Activated naive CD8-positive, alpha-beta T cell treated with anti-CD3 and anti-CD28 coated beads, Interleukin-2, amount 50 U/mL, for 24 hours (primary cell): ENCODE data around the gene TSEN15.
A peak's percentile ranks its signal among the peaks of the same experiment; 100 is the strongest.
"Not testable (repeated sequence)": the region's sequence is repeated elsewhere in the genome, so short reads cannot be mapped to it uniquely, and the experiment has no call there.

ENCODE experiments used
- ATAC-seq: fragments of 150-1000 bp; cut with Tn5 transposase; one replicate; pipeline ENCODE4 v1.10.0; 2021
- DNase-seq: peaks from one replicate; pipeline ENCODE4 v3.0.0; 2021
- H3K27ac Mint-ChIP-seq: one replicate; pipeline ENCODE4 v1.8.0; 2021; ENCODE audit warnings: mild to moderate bottlenecking, mixed read lengths
- H3K27me3 Mint-ChIP-seq: one replicate; pipeline ENCODE4 v1.8.0; 2021; ENCODE audit warnings: mixed read lengths
- H3K36me3 Mint-ChIP-seq: one replicate; pipeline ENCODE4 v1.8.0; 2021; ENCODE audit warnings: low read depth, mixed read lengths
- H3K4me1 Mint-ChIP-seq: one replicate; pipeline ENCODE4 v1.8.0; 2021; ENCODE audit warnings: mixed read lengths
- H3K4me3 Mint-ChIP-seq: one replicate; pipeline ENCODE4 v1.8.0; 2021; ENCODE audit warnings: mild to moderate bottlenecking, moderate library complexity, mixed read lengths
- H3K9me3 Mint-ChIP-seq: one replicate; pipeline ENCODE4 v1.8.0; 2021; ENCODE audit warnings: mixed read lengths

Gene TSEN15

GRCh38 chr1:184037849-184038591 is 13.5 kb upstream of the TSEN15 start:
- peaks cover 69% of the 10 kb centered on the region for H3K27me3 Mint-ChIP-seq
- ATAC-seq (no peak), DNase-seq (no peak)
- no peaks in the 10 kb centered on the region for H3K36me3 Mint-ChIP-seq
- no peaks in the 10 kb centered on the region for H3K9me3 Mint-ChIP-seq
- H3K4me1 Mint-ChIP-seq, result peaks cover 13% of the 10 kb centered on the region
- H3K4me3 Mint-ChIP-seq, result peak overlapping the region; percentile 59
- peak overlapping the region; percentile 9 for H3K27ac Mint-ChIP-seq

- H3K27me3 Mint-ChIP-seq, result peaks cover 61% of the 10 kb centered on the region
- no peak overlapping the region for H3K27ac Mint-ChIP-seq
- ATAC-seq (no peak), DNase-seq (no peak)
- no peaks in the 10 kb centered on the region for H3K9me3 Mint-ChIP-seq
- peaks cover 13% of the 10 kb centered on the region for H3K4me1 Mint-ChIP-seq
- H3K36me3 Mint-ChIP-seq, result no peaks in the 10 kb centered on the region
- no peak overlapping the region for H3K4me3 Mint-ChIP-seq
Measured at GRCh38 chr1:184039126-184039525, 12.4 kb upstream of the TSEN15 start.

GRCh38 chr1:184041731-184042130 is 9.8 kb upstream of the TSEN15 start:
- ATAC-seq, result no peak

GRCh38 chr1:184043315-184043714 is 8.2 kb upstream of the TSEN15 start:
- H3K27me3 Mint-ChIP-seq, result peaks cover 44% of the 10 kb centered on the region
- H3K4me1 Mint-ChIP-seq, H3K9me3 Mint-ChIP-seq, ATAC-seq, H3K4me3 Mint-ChIP-seq, H3K36me3 Mint-ChIP-seq, H3K27ac Mint-ChIP-seq, DNase-seq: not testable (repeated sequence)

More at GRCh38 chr1:184041731-184042130, 9.8 kb upstream of the TSEN15 start:
- no peak overlapping the region for H3K4me3 Mint-ChIP-seq
- H3K27ac Mint-ChIP-seq, result no peak overlapping the region
- DNase-seq, result no peak
- H3K36me3 Mint-ChIP-seq, result no peaks in the 10 kb centered on the region
- H3K9me3 Mint-ChIP-seq, result no peaks in the 10 kb centered on the region
- H3K27me3 Mint-ChIP-seq, result peaks cover 41% of the 10 kb centered on the region
- H3K4me1 Mint-ChIP-seq, result peaks cover 11% of the 10 kb centered on the region

GRCh38 chr1:184044603-184045376 is 6.7 kb upstream of the TSEN15 start:
- Mint-ChIP-seq H3K4me1 (peaks cover 2% of the 10 kb centered on the region), H3K36me3 (no peaks in the 10 kb centered on the region), H3K9me3 (no peaks in the 10 kb centered on the region), H3K4me3 (no peak overlapping the region), H3K27me3 (peaks cover 41% of the 10 kb centered on the region), H3K27ac (no peak overlapping the region)
- no peak for ATAC-seq
- DNase-seq, result no peak

- DNase-seq, ATAC-seq, H3K4me3 Mint-ChIP-seq, H3K36me3 Mint-ChIP-seq, H3K9me3 Mint-ChIP-seq, H3K27ac Mint-ChIP-seq: not testable (repeated sequence)
- peaks cover 26% of the 10 kb centered on the region for H3K27me3 Mint-ChIP-seq
- peaks cover 20% of the 10 kb centered on the region for H3K4me1 Mint-ChIP-seq
Measured at GRCh38 chr1:184047541-184047940, 4.0 kb upstream of the TSEN15 start.

- Mint-ChIP-seq H3K36me3 (peaks cover 6% of the 10 kb centered on the region), H3K4me1 (peaks cover 31% of the 10 kb centered on the region), H3K27ac (no peak overlapping the region), H3K27me3 (peaks cover 22% of the 10 kb centered on the region), H3K4me3 (no peak overlapping the region), H3K9me3 (no peaks in the 10 kb centered on the region)
- ATAC-seq (no peak), DNase-seq (no peak)
Measured at GRCh38 chr1:184048561-184049240, 2.8 kb upstream of the TSEN15 start.

GRCh38 chr1:184049291-184049690 is 2.2 kb upstream of the TSEN15 start:
- H3K27ac Mint-ChIP-seq, result no peak overlapping the region
- H3K4me1 Mint-ChIP-seq, result peaks cover 35% of the 10 kb centered on the region
- ATAC-seq (no peak), DNase-seq (no peak)
- H3K27me3 Mint-ChIP-seq, result peaks cover 22% of the 10 kb centered on the region
- H3K4me3 Mint-ChIP-seq, result no peak overlapping the region
- no peaks in the 10 kb centered on the region for H3K9me3 Mint-ChIP-seq
- H3K36me3 Mint-ChIP-seq, result peaks cover 8% of the 10 kb centered on the region

- Mint-ChIP-seq H3K4me3 (no peak overlapping the region), H3K27me3 (peaks cover 21% of the 10 kb centered on the region), H3K4me1 (peaks cover 37% of the 10 kb centered on the region), H3K27ac (peak overlapping the region; percentile 11), H3K36me3 (peaks cover 13% of the 10 kb centered on the region), H3K9me3 (no peaks in the 10 kb centered on the region)
- ATAC-seq (no peak), DNase-seq (no peak)
Measured at GRCh38 chr1:184049836-184050468, 1.6 kb upstream of the TSEN15 start.

- H3K4me1 Mint-ChIP-seq, result peaks cover 40% of the 10 kb centered on the region
- H3K27ac Mint-ChIP-seq, result peak overlapping the region; percentile 100
- H3K9me3 Mint-ChIP-seq, result no peaks in the 10 kb centered on the region
- peaks cover 20% of the 10 kb centered on the region for H3K27me3 Mint-ChIP-seq
- peaks cover 16% of the 10 kb centered on the region for H3K36me3 Mint-ChIP-seq
- peak overlapping the region; percentile 92 for H3K4me3 Mint-ChIP-seq
- DNase-seq (no peak), ATAC-seq (no peak)
Measured at GRCh38 chr1:184050636-184051035, 894 bp upstream of the TSEN15 start.

GRCh38 chr1:184051138-184051484 is 419 bp upstream of the TSEN15 start:
- Mint-ChIP-seq H3K4me1 (peaks cover 40% of the 10 kb centered on the region), H3K27me3 (peaks cover 20% of the 10 kb centered on the region), H3K27ac (peak overlapping the region; percentile 100), H3K9me3 (no peaks in the 10 kb centered on the region), H3K36me3 (peaks cover 16% of the 10 kb centered on the region), H3K4me3 (peak overlapping the region; percentile 92)
- peak; percentile 11 for ATAC-seq
- no peak for DNase-seq

- no peak for ATAC-seq
- H3K4me1 Mint-ChIP-seq, result peaks cover 46% of the 10 kb centered on the region
- peaks cover 16% of the 10 kb centered on the region for H3K27me3 Mint-ChIP-seq
- H3K4me3 Mint-ChIP-seq, result peak overlapping the region; percentile 92
- H3K9me3 Mint-ChIP-seq, result no peaks in the 10 kb centered on the region
- peak overlapping the region; percentile 100 for H3K27ac Mint-ChIP-seq
- peaks cover 26% of the 10 kb centered on the region for H3K36me3 Mint-ChIP-seq
- no peak for DNase-seq
Measured at GRCh38 chr1:184052194-184052559, 647 bp downstream of the TSEN15 start.

- Mint-ChIP-seq H3K36me3 (peaks cover 26% of the 10 kb centered on the region), H3K4me1 (peaks cover 46% of the 10 kb centered on the region), H3K27me3 (peaks cover 10% of the 10 kb centered on the region), H3K4me3 (peak overlapping the region; percentile 92), H3K27ac (peak overlapping the region; percentile 100), H3K9me3 (no peaks in the 10 kb centered on the region)
- no peak for ATAC-seq
- no peak for DNase-seq
Measured at GRCh38 chr1:184052750-184053149, 1.2 kb downstream of the TSEN15 start.

- DNase-seq (no peak), ATAC-seq (no peak)
- Mint-ChIP-seq H3K4me3 (peak overlapping the region; percentile 44), H3K4me1 (peaks cover 49% of the 10 kb centered on the region), H3K9me3 (no peaks in the 10 kb centered on the region), H3K27ac (no peak overlapping the region), H3K27me3 (peaks cover 7% of the 10 kb centered on the region), H3K36me3 (peaks cover 26% of the 10 kb centered on the region)
Measured at GRCh38 chr1:184053881-184054280, 2.4 kb downstream of the TSEN15 start.
